Ascending aorta (tissue), 2 donors: Measurements from ENCODE around the gene RNF11. TPM values are rescaled to one million over a fixed set of nuclear protein-coding genes. Genes with fewer than 3 reads are reported as not detected.

Source experiments
- DNase-seq, 2 donors: peaks; one replicate each; pipeline ENCODE4 v3.0.0-alpha.2; 2019; ENCODE audit warnings: low spot score in 2 of 2
- H3K27ac ChIP-seq, 2 donors: fragments of 200-600 bp; sonication (generic); one replicate each; pipeline ENCODE4 v1.5.1; 2016 to 2017; ENCODE audit warnings: mild to moderate bottlenecking in 1 of 2
- H3K27me3 ChIP-seq: fragments of 200-600 bp; sonication (generic); one replicate; pipeline ENCODE4 v1.5.1; 2017
- H3K36me3 ChIP-seq, 2 donors: fragments of 200-600 bp; sonication (generic); one replicate each; pipeline ENCODE4 v1.5.1; 2016
- H3K4me1 ChIP-seq, 2 donors: fragments of 200-600 bp; sonication (generic); one replicate each; pipeline ENCODE4 v1.5.1; 2016 to 2017; ENCODE audit warnings: mild to moderate bottlenecking in 1 of 2
- H3K4me3 ChIP-seq, 2 donors: fragments of 200-600 bp; sonication (generic); one replicate each; pipeline ENCODE4 v1.5.1; 2016 to 2017; ENCODE audit warnings: mild to moderate bottlenecking in 1 of 2
- H3K9me3 ChIP-seq, 2 donors: fragments of 200-600 bp; sonication (generic); one replicate each; pipeline ENCODE4 v1.5.1; 2016
- intact Hi-C: fragments of 100-400 bp; cut with DNase I; formaldehyde crosslinking; loops from one replicate; pipeline ENCODE4 v1.15.1; 2023
- total RNA-seq: library from RNA; depleted of rRNA; stranded (reverse); fragments of >200 nt; gene quantifications from one replicate; pipeline ENCODE4 v1.1.0, GENCODE V29; 2016
- TF ChIP-seq, protein P1 (sequence below), 3 experiments: fragments of 200-600 bp in 2 of 3; fragments of 450-650 bp in 1 of 3; sonication (generic) in 2 of 3; IDR thresholded peaks; one replicate each; pipeline ENCODE4 v1.5.1; 2016 to 2019; ENCODE audit warnings: antibody characterized with exemption in 3 of 3, mild to moderate bottlenecking in 1 of 3, moderate library complexity in 1 of 3

RNF11 gene
- total RNA-seq, 1 donor from 2014 or later: 56.9 TPM

DNA sequence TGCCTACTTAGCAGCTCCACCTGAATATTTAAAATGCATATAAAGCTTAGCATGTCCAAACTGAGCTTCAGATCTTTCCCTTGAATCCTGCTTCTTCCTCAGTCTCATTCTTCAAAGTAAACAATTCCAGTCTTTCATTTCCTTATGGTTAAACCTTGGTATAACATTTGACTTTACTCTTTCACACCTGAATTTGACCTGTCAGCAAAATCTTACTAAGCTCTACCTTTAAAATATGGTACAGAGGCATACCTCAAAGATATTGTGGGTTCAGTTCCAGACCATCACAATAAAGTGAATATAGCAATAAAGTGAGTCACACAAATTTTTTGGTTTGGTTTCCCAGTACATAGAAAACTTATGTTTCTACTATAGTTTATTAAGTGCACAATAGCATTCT is 42.5 kb upstream of the RNF11 start:
- Histone ChIP-seq H3K9me3 (no peaks in the 10 kb centered on the region), H3K27ac (no peak overlapping the region), H3K4me1 (no peaks in the 10 kb centered on the region), H3K4me3 (no peak overlapping the region), H3K27me3 (no peaks in the 10 kb centered on the region), H3K36me3 (no peaks in the 10 kb centered on the region)
- no peak for DNase-seq
- intact Hi-C loops: loop anchor here (2.0 to 5.0 kb wide), 2 partner anchors 41 to 266 kb away; no protein-coding TSS in a partner anchor
- TF ChIP-seq, protein P1, sequence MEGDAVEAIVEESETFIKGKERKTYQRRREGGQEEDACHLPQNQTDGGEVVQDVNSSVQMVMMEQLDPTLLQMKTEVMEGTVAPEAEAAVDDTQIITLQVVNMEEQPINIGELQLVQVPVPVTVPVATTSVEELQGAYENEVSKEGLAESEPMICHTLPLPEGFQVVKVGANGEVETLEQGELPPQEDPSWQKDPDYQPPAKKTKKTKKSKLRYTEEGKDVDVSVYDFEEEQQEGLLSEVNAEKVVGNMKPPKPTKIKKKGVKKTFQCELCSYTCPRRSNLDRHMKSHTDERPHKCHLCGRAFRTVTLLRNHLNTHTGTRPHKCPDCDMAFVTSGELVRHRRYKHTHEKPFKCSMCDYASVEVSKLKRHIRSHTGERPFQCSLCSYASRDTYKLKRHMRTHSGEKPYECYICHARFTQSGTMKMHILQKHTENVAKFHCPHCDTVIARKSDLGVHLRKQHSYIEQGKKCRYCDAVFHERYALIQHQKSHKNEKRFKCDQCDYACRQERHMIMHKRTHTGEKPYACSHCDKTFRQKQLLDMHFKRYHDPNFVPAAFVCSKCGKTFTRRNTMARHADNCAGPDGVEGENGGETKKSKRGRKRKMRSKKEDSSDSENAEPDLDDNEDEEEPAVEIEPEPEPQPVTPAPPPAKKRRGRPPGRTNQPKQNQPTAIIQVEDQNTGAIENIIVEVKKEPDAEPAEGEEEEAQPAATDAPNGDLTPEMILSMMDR (IDR thresholded peaks at IDR 0.05): no peak

DNA sequence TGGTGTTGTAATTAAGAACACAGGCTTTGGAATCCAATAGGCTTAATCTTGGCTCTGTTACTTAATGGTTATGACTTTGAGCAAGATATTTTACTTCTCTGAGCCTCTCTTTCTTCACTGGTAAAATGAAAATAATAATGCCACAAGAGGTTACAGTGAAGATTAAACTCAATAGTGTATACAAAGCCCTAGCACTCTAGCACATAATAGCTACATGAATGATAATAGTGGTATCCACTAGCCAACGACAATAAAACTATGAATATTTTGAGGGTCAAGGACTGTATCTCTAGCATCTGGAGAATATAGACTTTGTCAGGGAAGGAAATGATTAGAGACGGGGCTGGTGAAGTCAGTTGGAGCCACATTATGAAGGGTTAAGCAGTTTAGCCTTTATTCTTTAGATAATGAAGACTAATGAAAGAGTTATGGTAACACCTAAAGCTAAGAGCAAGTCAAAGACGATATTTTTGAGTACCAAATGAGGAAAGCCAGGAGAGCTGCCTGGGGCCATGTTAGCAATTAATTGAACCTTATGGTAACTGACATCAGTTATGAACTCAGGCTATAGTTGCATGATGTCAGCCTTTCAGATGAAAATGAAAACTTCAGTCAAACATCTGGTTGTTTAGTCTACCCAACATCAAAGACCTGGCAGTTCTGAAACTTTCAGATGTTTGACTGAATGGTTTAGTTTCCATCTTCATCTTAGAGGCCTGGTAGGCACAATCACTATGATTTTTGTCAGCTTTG is 32.8 kb upstream of the RNF11 start:
- no peak overlapping the region for H3K27ac ChIP-seq

DNA sequence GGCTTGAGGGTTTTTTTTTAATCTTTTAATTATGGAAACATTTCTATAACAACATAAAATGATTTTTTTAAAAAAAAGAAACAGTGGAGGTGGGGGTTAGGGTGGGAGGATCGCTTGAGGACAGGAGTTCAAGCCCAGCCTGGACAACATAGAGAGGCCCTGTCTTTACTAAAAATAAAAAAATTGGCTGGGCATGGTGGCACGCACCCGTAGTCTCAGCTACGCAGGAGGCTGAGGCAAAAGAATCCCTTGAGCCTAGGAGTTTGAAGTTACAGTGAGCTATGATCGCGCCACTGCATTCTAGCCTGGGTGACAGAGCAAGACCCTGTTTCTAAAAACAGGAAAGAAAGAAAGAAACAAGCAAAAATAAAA is 32.2 kb upstream of the RNF11 start:
- no peak overlapping the region for H3K27ac ChIP-seq
- TF ChIP-seq, protein P1 (IDR thresholded peaks at IDR 0.05): no peak
- no peaks in the 10 kb centered on the region for H3K27me3 ChIP-seq
- H3K36me3 ChIP-seq: no peaks in the 10 kb centered on the region
- H3K9me3 ChIP-seq: no peaks in the 10 kb centered on the region
- intact Hi-C loops: no loop called here
- H3K4me3 ChIP-seq: no peak overlapping the region
- DNase-seq: no peak
- no peaks in the 10 kb centered on the region for H3K4me1 ChIP-seq

More for the DNA sequence above, 32.8 kb upstream of the RNF11 start:
- no peaks in the 10 kb centered on the region for H3K36me3 ChIP-seq
- H3K4me1 ChIP-seq: no peaks in the 10 kb centered on the region
- H3K9me3 ChIP-seq: no peaks in the 10 kb centered on the region
- TF ChIP-seq, protein P1 (IDR thresholded peaks at IDR 0.05): no peak
- no peak overlapping the region for H3K4me3 ChIP-seq
- intact Hi-C loops: no loop called here
- no peaks in the 10 kb centered on the region for H3K27me3 ChIP-seq
- DNase-seq: no peak

DNA sequence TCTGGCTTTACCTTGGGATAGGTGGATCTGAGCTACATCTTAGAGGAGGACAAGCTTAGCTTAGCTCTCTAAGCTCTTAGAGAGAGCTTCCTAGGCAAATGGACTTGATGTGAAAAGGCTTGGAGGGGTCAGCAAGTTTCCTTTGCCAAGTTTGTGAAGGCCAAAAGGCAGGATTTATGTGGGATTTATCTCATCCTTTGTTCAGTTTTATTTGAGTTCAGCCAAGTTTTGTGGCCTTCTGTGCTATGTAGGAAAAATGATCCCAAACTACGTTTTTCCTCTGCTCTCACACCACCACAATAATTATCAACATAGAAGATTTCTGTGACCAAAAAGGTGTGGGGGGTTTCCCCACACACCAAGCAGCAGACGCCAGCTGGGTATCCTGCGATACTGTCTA is 26.0 kb upstream of the RNF11 start:
- intact Hi-C loops: no loop called here
- Histone ChIP-seq H3K36me3 (no peaks in the 10 kb centered on the region), H3K27me3 (no peaks in the 10 kb centered on the region), H3K9me3 (no peaks in the 10 kb centered on the region), H3K27ac (no peak overlapping the region), H3K4me3 (no peak overlapping the region), H3K4me1 (peaks cover 8 to 10% of the 10 kb centered on the region in 2 donors)
- DNase-seq: no peak
- TF ChIP-seq, protein P1 (IDR thresholded peaks at IDR 0.05): no peak

DNA sequence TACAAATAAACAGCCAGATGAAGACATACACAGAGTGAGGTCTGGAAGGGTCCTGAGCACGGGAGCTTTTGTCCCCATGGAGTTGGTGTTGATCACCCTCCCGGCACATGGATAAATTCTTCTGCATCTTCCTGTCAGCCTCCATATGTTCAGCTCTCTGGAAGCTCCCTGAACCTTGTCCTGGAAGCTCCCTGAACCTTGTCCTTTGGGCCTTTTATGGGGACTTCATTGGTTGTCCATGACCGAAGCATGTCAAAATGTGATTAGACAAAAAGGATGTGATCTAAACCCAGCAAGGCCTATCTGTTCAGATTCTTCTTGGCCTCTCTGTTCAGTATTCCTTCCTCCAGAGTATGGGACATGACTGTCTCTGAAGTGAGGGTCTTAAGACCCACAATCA is 25.4 kb upstream of the RNF11 start:
- intact Hi-C loops: no loop called here
- Histone ChIP-seq H3K27me3 (no peaks in the 10 kb centered on the region), H3K36me3 (no peaks in the 10 kb centered on the region), H3K4me1 (peaks cover 8 to 10% of the 10 kb centered on the region in 2 donors), H3K4me3 (no peak overlapping the region), H3K27ac (no peak overlapping the region), H3K9me3 (no peaks in the 10 kb centered on the region)
- no peak for DNase-seq
- TF ChIP-seq, protein P1 (IDR thresholded peaks at IDR 0.05): no peak
